ENCODE measurements around the gene MEX3A.

- TF ChIP-seq JUN (IDR thresholded peaks at IDR 0.05; ENCODE audit: low read depth, low read length), result no peak
- no peak for TF ChIP-seq POLR2AphosphoS5 (IDR thresholded peaks at IDR 0.05; ENCODE audit: low read depth, low read length)
- TF ChIP-seq CTCF (IDR thresholded peaks at IDR 0.05; ENCODE audit: control extremely low read depth in 1 of 3, insufficient read depth in 1 of 3, low read depth in 1 of 3, low read length in 3 of 3), result no peak
- TF ChIP-seq RAD21 (IDR thresholded peaks at IDR 0.05 in 1 of 2, conservative IDR thresholded peaks at IDR 0.05 in 1 of 2; ENCODE audit: low read depth in 2 of 2, low read length in 2 of 2), result no peak
- no peak for TF ChIP-seq TAF1 (IDR thresholded peaks at IDR 0.05; ENCODE audit: low read depth, low read length)
- no peak for TF ChIP-seq SIX5 (IDR thresholded peaks at IDR 0.05; ENCODE audit: low read depth, low read length)
- TF ChIP-seq GTF2F1 (IDR thresholded peaks at IDR 0.05; ENCODE audit: borderline replicate concordance, low read depth, low read length), result no peak
- TF ChIP-seq SUZ12 (IDR thresholded peaks at IDR 0.05; ENCODE audit: low read length), result no peak
- TF ChIP-seq POLR2A (IDR thresholded peaks at IDR 0.05; ENCODE audit: control extremely low read depth in 1 of 2, low read depth in 2 of 2, low read length in 2 of 2), result no peak
- no peak for TF ChIP-seq EZH2 (IDR thresholded peaks at IDR 0.05; ENCODE audit: low read depth, low read length, severe bottlenecking)
- TF ChIP-seq GABPA (IDR thresholded peaks at IDR 0.05; ENCODE audit: borderline replicate concordance, insufficient read depth, low read length), result no peak
- no peak for TF ChIP-seq SP1 (IDR thresholded peaks at IDR 0.05; ENCODE audit: low read depth, low read length)
- no peak for TF ChIP-seq TEAD4 (IDR thresholded peaks at IDR 0.05; ENCODE audit: low read depth, low read length)
- no peak for TF ChIP-seq SP2 (IDR thresholded peaks at IDR 0.05; ENCODE audit: low read length)
These were observed 16.5 kb upstream of the MEX3A start for GRCh38 chr1:156098784-156099183.

Measured in H1 (cell line).